C4-2B (cell line): Measurements from ENCODE around the gene AHSP.
"Not testable (repeated sequence)": the region's sequence is repeated elsewhere in the genome, so short reads cannot be mapped to it uniquely, and the experiment has no call there.

Source experiments
- H3K27ac ChIP-seq: fragments of 450-650 bp; 2 replicates; pipeline ENCODE4 v1.5.1; 2017
- ZFX ChIP-seq: fragments of 450-650 bp; IDR thresholded peaks from 2 replicates; pipeline ENCODE4 v1.6.1; 2017
- TF ChIP-seq, protein P1 (sequence below): fragments of 450-650 bp; conservative IDR thresholded peaks from 2 replicates; pipeline ENCODE4 v1.5.1; 2017; ENCODE audit warnings: mild to moderate bottlenecking

Gene AHSP

DNA sequence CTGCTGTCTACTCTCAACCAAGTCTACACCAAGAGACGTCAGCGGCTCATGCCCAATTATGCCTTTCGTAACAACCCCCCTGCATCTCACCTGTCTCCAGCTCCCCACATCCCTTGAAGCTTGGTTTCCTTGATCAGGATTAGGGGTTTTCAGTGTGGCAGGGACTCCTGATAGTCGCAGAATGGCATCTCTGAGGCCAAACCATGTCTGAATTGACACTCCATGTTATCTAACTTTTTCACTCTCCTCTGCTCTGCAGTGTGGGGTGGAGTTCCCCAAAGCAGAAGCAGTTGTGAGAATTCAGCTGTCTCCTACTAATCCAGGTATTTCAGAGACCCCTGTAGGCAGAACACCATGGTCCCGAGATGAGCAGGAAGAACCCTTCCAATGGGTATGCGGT, 5.6 kb upstream of the AHSP start:
- no peak for TF ChIP-seq ZFX
- TF ChIP-seq, protein P1, sequence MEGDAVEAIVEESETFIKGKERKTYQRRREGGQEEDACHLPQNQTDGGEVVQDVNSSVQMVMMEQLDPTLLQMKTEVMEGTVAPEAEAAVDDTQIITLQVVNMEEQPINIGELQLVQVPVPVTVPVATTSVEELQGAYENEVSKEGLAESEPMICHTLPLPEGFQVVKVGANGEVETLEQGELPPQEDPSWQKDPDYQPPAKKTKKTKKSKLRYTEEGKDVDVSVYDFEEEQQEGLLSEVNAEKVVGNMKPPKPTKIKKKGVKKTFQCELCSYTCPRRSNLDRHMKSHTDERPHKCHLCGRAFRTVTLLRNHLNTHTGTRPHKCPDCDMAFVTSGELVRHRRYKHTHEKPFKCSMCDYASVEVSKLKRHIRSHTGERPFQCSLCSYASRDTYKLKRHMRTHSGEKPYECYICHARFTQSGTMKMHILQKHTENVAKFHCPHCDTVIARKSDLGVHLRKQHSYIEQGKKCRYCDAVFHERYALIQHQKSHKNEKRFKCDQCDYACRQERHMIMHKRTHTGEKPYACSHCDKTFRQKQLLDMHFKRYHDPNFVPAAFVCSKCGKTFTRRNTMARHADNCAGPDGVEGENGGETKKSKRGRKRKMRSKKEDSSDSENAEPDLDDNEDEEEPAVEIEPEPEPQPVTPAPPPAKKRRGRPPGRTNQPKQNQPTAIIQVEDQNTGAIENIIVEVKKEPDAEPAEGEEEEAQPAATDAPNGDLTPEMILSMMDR = no peak
- no peak overlapping the region for H3K27ac ChIP-seq

DNA sequence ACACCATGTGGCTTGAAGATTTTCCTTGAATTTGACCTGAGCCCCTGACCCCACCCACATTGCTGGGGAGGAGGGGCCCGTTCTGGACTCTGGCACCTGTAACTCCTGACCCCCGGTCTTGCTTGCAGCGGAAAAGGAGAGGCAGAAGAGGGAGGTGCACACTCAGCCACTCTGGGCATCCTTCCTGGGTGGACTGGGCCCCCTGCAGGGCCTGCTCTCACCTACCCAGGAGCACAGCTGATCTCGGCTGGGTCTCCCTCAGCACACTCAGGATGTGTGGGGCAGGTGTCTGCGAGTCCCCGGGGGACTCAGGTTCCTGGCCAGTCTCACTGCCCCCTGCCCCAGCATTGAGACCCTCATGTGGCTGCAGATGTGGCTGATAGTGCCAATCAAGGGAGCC, 3.9 kb upstream of the AHSP start:
- not testable (repeated sequence) for H3K27ac ChIP-seq

GRCh38 chr16:31525113-31525512, 2.6 kb upstream of the AHSP start:
- no peak for TF ChIP-seq ZFX
- TF ChIP-seq, protein P1 = no peak
- no peak overlapping the region for H3K27ac ChIP-seq

DNA sequence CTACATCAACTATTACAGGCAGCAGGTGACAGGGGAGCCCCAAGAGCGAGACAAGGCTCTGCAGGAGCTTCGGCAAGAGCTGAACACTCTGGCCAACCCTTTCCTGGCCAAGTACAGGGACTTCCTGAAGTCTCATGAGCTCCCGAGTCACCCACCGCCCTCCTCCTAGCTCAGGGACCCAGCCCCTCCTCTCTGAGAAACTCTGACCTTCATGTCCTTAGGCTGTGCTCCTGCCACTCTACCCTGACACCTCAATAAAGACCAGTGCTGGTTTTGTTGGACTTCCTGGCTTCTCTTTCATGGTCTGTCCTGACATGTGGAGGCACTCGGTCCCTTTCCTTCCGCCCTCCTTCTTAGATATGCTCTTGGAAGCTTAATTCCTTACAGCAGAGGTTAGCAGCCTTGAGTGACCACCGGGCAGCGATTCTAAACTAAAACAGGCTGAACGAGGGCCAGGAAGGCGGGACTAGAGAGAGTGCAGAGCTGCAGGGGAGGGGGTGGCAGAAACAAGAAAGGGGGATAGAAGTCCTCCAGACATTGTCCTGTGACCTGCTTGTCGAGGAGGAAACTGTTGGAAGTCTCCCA, 915 bp downstream of the AHSP start:
- TF ChIP-seq ZFX = no peak
- TF ChIP-seq, protein P1 = no peak
- no peak overlapping the region for H3K27ac ChIP-seq

- no peak for TF ChIP-seq ZFX
- TF ChIP-seq, protein P1 = no peak
- H3K27ac ChIP-seq = no peak overlapping the region
Measured at GRCh38 chr16:31529108-31529936, 1.6 kb downstream of the AHSP start.

DNA sequence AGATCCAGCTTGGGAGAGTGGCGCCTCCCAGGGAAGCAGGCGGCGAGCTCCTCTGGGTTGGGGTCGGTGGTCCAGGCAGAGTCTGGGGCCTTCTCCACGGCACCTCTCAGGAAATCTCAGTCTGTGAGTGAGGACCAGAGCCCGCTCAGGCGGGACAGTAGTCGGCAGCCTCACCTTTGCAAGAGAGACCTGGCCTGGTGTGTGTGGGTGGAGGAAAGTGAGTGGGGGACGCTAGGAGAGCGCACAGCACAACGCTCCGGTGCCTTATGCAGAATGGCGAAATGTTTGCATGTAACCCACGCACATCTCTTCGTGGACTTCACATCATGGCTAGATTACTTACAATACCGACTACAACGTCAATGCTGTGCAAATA, 2.2 kb downstream of the AHSP start:
- no peak overlapping the region for H3K27ac ChIP-seq
- TF ChIP-seq ZFX = no peak
- TF ChIP-seq, protein P1 = no peak

DNA sequence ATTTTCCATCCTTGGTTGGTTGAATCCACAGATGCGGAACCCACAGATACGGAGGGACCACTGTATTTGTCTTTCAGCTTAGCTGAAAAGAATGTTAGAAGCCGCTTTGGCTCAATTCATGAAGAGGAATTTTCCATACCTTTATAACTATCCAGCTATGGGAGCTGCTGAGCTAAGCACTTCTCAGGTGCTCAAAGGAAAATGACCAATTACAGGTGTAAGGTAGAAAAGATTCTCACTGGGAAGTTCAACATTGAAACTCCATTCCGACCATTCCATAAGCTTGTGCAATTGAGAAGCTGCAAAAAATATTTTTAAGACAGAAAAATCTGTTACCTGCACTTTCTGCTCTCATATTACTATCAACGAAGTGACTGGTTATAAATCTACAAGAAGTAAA, 2.7 kb downstream of the AHSP start:
- H3K27ac ChIP-seq = no peak overlapping the region
- no peak for TF ChIP-seq ZFX
- TF ChIP-seq, protein P1 = no peak

- TF ChIP-seq, protein P1 = no peak
- no peak for TF ChIP-seq ZFX
- no peak overlapping the region for H3K27ac ChIP-seq
Measured at GRCh38 chr16:31531096-31531495, 3.4 kb downstream of the AHSP start.
